CD4-positive, alpha-beta T cell treated with Interleukin-4 for 1 hour (primary cell): ENCODE results near the gene SRRM5.
A peak's percentile ranks its signal among the peaks of the same experiment; 100 is the strongest.
"Not testable (repeated sequence)": the region's sequence is repeated elsewhere in the genome, so short reads cannot be mapped to it uniquely, and the experiment has no call there.

Experiments
- DNase-seq, 2 donors: peaks; one replicate each; pipeline ENCODE4 v3.0.0-alpha.2; 2020 to 2022

SRRM5 gene

DNA sequence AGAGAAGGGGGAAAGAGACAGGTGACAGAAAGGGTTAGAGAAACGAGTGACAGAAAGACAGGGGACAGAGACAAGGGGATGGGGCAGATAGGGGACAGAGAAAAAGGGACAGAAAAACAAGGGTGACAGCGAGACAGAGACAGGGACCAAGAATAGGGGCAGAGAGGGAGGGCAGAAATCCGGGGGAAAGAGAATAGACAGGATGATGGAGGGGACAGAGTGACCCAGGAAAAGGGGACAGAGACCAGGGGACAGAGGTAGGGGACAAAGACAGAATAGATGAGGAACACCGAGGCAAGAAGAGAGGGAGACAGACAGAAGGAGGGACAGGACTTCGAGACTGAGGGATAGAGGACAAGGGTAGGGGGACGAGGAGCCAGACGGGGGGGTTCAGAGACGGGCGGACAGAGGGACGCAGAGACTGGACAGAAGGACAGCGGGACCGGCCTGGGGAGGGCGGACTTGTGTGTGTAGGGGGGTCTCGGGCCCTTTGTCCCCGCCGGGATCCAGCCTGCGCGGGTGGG is 27.2 kb downstream of the SRRM5 start:
- no peak for DNase-seq

DNA sequence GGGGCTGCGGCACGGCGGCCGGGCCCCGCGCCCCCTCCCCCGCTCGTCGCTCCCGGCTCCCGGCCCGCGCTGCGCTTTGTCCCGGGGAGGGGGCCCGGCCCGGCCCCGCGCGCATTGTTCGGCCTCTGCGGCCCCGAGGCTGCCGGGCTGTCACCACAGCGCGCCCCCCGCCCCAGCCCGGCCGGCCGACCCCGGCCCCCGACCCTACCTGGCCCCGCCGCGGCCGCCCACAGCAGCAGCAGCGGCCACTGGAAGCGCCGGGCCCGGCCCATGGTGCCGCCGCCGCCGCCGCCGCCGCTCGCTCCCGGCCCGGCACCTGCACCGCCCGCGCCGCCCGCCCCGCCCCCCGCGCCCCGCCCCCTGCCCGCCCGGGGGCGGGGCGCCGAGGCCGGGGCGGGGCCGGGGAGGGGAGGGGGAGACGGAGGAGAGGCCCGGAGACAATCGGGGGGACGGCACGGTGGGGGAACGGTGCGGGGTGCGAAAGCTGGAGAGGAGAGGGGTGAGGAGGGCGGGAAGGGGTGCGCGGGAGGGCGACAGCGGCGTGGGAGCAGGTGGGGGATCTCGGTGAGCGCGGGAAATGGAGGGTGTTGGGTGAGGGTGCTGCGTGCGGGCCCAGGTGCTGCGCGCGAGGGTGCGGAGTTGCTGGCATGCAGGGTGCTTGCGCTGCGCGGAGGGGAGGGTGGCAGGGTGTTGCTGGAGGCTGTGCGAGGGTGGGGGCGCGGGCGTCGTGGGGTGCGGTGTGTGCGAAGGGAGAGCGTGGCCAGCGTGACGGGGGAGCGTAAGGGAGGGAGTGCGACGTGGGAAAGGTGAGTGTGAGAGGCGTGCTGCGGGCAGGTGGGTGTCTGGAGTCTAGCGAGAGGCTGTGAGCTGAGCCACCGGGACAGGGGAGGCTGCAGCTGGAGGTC is 27.9 kb downstream of the SRRM5 start, which contains the start of gene CADM4:
Gene CADM4, minus strand, starts transcription at position 332 of the 905 bp plus-strand sequence. Its CDS starts 60 bp downstream, at position 272.
- DNase-seq = peak; percentile 52 to 58

DNA sequence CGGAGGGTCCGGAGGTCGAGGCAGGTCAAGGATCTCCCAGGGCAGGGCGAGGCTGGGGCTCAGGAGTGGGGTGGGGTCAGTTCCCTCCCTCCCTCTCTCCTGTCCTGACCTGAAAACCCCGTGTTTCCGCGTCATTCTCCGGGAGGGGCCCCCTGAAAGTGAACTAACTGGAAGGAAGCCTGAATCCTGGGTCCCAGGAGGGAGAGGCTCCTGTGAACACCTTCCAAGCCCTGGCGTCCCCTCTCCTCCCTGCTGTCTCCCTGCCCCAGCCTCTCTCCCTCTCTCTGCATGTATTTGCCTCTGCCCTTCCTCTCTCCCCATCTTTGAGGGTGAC is 28.5 kb downstream of the SRRM5 start:
- DNase-seq = no peak

DNA sequence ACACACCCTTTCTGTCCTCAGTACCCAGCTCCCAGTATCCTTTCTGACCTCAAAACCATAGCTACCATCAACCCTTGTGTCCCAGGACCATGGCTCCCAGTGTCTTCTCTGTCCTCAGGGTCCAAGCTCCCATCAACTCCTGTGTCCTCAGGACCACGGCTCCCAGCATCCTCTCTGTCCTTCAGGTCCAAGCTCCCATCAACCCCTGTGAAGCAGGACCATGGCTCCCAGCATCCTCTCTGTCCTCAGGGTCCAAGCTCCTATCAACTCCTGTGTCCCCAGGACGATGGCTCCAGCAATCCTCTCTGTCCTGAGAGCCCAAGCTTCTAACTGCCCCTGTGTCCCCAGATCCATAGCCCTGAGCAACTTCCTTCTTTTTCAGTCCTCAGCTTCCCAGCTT is 29.4 kb downstream of the SRRM5 start:
- no peak for DNase-seq

DNA sequence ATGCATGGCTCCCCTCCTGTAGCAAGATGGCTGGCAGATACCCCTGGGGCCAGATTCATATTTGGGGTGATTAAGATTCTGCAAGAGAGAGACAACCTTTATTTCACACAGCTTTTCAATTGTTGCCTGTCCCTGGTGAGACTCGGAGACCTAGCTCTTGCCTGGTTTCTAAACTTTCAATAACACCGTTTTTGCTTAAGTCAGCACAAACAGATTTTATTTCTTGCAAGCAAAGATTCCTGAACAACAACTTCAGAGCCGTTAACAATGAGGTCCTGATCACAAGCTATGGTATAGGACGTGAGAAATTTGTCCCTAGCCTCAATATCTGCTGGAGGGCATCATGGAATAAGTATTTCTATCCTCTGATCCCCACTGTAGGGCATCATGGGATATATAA is 30.6 kb downstream of the SRRM5 start:
- DNase-seq = no peak

DNA sequence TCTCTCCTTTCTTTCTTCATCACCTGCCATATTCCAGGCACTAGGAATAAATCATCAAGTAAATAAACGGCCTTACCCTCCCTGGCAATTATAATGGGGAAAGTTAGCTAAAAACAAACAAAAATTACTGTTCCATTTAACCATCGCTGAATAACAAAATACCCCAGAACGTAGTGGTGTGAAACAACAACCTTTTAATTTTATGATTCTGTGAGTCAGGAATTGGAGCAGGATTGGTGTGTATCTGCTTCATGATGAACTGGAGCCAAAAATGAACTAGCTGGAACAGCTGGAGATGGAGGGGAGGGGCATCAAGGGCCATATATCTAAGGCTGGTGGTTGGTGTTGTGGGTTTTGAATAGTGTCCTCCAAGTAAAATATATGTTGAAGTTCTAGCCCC is 31.4 kb downstream of the SRRM5 start:
- DNase-seq = no peak

DNA sequence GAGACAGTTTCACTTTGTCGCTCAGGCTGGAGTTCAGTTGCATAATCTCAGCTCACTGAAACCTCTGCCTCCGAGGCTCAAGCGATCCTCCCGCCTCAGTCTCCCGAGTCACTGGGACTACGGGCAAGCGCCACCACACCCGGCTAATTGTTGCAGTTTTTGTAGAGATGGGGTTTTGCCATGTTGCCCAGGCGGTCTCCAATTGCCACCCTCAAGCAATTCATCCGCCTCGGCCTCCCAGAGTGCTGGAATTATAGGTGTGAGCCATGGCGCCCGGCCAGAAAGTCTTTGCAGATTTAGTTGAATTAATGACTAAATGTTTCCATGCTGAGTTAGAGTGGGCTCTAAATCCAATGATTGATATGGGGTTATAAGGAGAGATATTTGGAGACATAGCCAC is 32.3 kb downstream of the SRRM5 start:
- DNase-seq = no peak

DNA sequence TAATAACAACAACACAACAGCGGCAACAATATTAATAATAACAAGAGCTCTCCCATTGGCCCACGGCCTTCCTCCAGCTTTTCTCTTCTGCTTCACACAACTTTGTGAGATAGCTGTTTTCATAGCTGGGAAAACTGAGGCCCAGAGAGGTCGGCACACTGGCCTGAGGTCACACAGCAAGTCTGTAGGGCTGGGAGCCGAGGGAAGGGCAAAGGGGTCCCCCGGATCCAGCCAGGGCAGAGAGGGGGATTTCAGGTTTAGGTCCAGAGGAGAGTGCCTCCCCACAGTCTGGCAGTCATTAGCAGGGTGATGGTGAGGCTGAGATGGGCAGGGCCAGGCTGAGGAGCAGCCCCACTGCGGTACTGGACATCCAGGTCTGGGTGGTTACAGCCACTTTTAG is 36.7 kb downstream of the SRRM5 start:
- no peak for DNase-seq

DNA sequence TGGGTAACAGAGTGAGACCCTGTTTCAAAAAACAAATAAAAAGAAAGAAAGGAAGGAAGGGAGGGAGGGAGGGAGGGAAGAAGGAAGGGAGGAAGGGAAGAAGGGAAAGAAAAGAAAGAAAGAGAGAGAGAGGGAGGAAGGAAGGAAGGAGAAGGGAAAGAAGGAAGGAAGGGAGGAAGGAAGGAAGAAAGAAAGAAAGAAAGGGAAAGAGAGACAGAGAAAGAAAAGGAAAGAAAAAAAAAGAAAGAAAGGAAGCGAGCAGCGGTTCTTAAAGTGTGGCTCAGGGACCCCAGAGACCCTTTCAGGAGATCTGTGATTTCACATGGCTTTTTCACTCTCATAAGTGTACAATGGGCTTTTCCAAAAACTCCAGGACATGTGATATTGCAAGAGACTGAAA is 37.6 kb downstream of the SRRM5 start:
- no peak for DNase-seq

DNA sequence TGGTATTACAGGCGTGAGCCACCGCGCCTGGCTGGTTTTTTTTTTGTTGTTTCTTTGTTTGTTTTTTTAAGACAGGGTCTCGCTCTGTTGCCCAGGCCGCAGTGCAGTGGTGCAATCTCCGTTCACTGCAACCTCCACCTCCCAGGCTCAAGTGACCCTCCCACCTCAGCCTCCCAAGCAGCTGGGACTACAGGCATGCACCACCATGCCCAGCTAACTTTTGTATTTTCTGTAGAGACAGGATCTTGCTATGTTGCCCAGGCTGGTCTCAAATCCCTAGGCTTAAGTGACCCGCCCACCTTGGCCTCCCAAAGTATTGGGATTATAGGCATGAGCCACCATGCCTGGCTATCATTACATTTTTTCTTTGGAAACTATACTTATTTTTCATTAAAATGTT is 38.4 kb downstream of the SRRM5 start:
- DNase-seq = not testable (repeated sequence)

DNA sequence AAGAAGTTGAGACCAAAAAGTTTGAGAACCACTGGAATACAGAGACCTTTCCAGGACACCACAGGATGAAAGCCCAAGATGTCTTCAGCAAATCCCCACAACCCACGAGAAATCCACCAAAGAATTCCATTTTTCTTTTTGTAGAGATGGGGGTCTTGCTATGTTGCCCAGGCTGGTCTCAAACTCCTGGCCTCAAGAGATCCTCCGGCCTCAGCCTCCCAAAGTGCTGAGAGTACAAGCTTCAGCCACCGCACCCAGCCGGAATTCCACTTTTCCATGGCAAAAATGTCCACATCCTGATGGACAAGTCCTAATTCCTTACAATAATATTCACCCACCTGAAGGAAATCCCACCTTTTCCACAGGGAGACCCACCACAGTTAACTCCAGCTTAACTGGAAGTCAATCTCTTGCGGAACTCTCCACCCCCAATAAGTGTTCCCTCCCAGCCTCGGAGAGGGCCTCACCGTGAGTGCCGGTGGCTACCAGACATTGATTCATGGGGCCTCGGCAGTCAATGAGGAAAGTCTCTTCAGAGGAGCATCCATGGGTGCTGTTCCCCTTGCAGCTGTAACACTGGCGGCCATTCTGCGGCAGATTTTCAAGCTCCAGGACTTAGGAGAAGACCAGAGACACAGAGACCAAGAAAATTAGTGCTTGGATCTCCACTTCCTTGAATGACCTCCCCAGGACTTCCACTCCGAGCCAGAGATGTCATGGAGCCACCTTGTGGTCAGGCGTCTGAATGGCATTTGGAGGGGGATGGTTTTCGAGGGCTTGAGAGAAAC is 40.1 kb downstream of the SRRM5 start:
- peak; percentile 38 to 55 for DNase-seq

DNA sequence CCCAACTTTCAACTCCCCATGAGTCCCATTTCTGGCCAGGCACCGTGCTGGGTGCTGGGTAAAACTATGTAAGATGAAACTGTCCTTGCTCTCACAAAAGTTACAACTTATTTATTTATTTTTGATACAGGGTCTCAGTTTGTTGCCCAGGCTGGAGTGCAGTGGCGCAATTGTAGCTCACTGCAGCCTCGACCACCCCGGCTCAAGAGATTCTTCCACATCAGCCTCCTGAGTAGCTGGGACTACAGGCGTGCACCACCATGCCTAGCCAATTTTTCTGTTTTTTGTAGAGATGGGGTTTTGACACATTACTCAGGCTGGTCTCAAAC is 40.6 kb downstream of the SRRM5 start:
- DNase-seq = no peak

DNA sequence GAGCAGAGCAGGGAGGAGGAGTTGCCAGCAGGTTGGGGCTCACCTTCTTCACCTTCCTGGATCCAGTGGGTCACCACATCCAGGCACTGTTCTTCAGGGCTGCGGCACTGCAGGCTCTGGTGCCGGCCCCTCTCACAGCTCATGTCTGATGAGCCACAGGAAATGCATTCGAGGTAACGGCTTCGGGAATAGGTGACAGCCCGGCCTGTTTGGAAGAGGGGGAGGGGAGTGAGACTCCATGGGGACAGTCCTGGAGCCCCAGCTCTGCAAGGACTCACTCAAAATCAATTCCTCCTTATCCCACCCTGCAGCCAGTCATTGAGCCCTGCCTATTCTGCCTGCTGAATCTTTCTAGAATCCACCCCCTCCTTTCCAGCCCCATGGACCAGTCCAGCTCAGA is 44.5 kb downstream of the SRRM5 start:
- DNase-seq = no peak

DNA sequence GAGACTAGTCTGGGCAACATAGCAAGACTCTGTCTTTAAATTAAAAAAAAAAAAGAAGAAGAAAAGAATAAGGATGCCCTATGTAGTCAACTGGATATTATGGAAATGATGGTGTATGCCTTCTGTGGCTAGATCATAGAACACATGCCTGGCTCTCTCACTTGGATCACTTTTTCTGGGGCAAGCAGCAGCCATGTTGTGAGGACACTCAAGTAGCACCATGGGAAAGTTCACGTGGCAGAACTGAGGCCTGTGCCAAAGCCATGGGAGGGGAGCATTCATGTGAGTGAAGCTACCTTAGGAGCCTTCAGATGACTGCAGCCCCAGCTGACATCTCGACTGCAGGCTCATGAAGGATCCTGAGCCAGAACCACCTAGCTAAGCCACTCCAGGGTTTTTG is 46.1 kb downstream of the SRRM5 start:
- no peak for DNase-seq

DNA sequence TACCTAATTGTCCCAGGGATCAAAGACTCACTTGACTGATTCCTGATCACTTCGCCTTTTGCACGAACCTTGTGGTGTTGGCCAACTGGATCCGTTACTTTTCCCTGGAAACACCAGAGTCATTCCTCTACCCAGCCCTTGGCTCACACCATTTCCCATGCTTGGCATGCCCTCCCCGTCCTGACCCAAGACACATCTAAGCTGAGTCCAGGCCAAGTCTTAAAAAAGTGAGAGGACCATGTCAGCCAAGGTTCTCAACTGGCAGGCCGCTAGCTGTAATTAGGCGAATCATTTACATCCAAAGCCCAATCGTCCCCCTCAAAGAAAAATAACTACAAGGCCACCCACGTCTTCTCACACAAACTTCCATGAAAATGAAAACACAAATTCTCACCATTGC is 46.6 kb downstream of the SRRM5 start:
- no peak for DNase-seq

DNA sequence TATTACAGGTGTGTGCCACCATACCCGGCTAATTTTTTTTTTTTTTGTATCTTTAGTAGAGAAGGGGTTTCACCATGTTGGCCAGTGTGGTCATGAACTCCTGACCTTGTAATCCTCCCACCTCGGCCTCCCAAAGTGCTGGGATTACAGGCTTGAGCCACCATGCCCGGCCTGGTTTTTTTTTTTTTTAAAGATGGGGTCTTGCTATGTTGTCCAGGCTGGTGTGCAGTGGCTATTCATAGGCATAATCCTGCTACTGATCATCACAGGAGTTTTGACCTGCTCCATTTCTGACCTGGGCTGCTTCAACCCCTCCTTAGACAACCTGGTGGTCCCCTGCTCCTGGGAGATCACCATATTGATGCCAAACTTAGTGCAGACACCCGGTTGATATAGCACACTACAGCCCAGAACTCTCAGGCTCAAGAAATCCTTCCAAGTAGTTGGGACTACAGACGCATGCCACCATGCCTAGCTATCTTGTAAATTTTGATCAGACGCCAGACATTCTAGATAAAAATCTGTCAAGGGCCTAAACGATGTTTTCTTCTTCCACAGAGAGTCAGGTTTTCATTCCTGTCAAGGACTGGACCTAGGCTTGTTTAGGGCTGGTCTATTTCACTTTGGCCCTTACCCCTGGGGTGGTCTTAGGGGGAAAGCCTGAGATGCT is 48.5 kb downstream of the SRRM5 start:
- DNase-seq = no peak

DNA sequence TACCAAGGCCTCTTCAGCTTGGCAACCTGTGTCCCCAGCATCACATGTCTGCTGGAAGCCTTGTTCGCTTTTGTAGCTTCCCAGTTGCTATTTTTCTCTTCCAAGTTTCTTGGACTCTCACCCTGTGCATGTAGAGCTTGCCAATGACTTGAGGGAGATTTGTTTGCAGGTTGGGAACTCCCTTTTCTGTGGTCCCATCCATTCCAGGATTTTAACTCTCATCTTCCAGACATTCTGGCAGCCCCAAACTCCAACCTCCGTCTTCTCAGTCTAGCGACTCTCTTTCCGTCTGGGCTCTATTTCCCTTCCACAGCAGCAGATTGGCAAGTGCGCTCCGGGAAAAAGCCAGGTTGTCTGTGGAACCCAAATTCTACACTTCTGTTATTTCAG is 49.1 kb downstream of the SRRM5 start:
- no peak for DNase-seq

DNA sequence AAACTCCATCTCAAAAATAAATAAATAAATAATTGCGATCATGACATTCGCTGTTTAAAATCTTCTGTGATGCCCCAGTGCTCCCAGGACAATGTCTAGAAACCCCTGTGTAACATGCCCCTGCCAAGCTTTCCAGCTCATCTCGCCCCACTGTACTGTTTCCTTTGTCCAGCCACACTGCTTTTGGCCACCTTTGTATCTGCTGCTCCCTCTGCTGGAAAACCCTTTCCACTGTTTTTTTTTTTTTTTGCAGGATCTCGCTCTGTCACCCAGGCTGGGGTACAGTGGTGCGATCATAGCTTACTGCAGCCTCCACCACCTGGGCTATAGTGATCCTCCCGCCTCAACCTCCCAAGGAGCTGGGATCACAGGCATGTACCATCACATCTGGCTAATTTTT is 50.6 kb downstream of the SRRM5 start:
- DNase-seq = no peak

DNA sequence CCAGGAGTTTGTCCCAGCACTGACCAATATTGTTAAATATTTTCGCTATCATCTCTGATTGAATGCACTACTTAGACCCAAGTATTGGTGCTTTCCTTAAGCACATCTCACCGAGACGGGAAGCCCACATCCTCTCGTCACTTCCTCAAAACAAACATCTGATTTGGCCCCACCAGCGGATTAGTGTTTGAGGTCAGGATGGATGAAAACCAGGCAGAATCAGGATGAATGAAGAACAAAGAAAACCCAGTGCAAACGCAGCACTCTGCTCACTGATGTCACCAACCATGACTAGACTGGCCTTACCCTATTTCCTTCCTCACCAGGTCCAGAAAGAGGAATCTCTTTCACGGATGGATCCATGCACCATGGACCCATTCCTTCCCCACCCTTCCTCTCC is 52.1 kb downstream of the SRRM5 start:
- peak; percentile 64 to 69 for DNase-seq
